Stomach smooth muscle (tissue), 2 donors: ENCODE measurements around the gene PARD6G.
A peak's percentile ranks its signal among the peaks of the same experiment; 100 is the strongest.

Experiments
- H3K27ac ChIP-seq: one replicate; pipeline ENCODE4 v1.7.0; 2013; ENCODE audit warnings: mild to moderate bottlenecking, low read length, inconsistent platforms
- H3K27me3 ChIP-seq, 2 donors: one replicate each; pipeline ENCODE4 v1.7.0; 2013; ENCODE audit warnings: low read length in 2 of 2; ENCODE audit not compliant: insufficient read depth in 2 of 2, control insufficient read depth in 1 of 2
- H3K36me3 ChIP-seq, 2 donors: one replicate each; pipeline ENCODE4 v1.7.0; 2013; ENCODE audit warnings: low read length in 2 of 2; ENCODE audit not compliant: control insufficient read depth in 2 of 2, insufficient read depth in 2 of 2
- H3K4me1 ChIP-seq: one replicate; pipeline ENCODE4 v1.7.0; 2013; ENCODE audit warnings: low read length; ENCODE audit not compliant: control insufficient read depth, insufficient read depth
- H3K4me3 ChIP-seq, 2 donors: one replicate each; pipeline ENCODE4 v1.7.0; 2013; ENCODE audit warnings: low read length in 2 of 2
- H3K9ac ChIP-seq, 2 donors: one replicate each; pipeline ENCODE4 v1.7.0; 2013; ENCODE audit warnings: low read length in 2 of 2, mild to moderate bottlenecking in 1 of 2
- H3K9me3 ChIP-seq, 2 donors: one replicate each; pipeline ENCODE4 v1.7.0; 2013; ENCODE audit warnings: low read length in 2 of 2; ENCODE audit not compliant: control insufficient read depth in 2 of 2
- donor health status: healthy.
- donor health status: Pancreatic carcinoma.

Gene PARD6G

GRCh38 chr18:80115035-80115434 lies 132.3 kb downstream of the PARD6G start:
- no peaks in the 10 kb centered on the region for H3K9me3 ChIP-seq
- no peaks in the 10 kb centered on the region for H3K4me1 ChIP-seq
- peaks cover 3 to 4% of the 10 kb centered on the region in 2 donors for H3K36me3 ChIP-seq
- no peak overlapping the region for H3K9ac ChIP-seq
- no peak overlapping the region for H3K27ac ChIP-seq
- no peaks in the 10 kb centered on the region for H3K27me3 ChIP-seq
- H3K4me3 ChIP-seq: no peak overlapping the region

- no peaks in the 10 kb centered on the region for H3K4me1 ChIP-seq
- no peaks in the 10 kb centered on the region for H3K36me3 ChIP-seq
- no peak overlapping the region for H3K9ac ChIP-seq
- no peaks in the 10 kb centered on the region for H3K27me3 ChIP-seq
- H3K27ac ChIP-seq: no peak overlapping the region
- no peak overlapping the region for H3K4me3 ChIP-seq
- H3K9me3 ChIP-seq: no peaks in the 10 kb centered on the region
These were observed 134.6 kb downstream of the PARD6G start for GRCh38 chr18:80112624-80113248.

GRCh38 chr18:80109676-80110078 lies 137.6 kb downstream of the PARD6G start:
- peaks cover 3% of the 10 kb centered on the region for H3K4me1 ChIP-seq
- H3K9me3 ChIP-seq: no peaks in the 10 kb centered on the region
- H3K9ac ChIP-seq: peak overlapping the region; percentile 58 to 73
- no peaks in the 10 kb centered on the region for H3K36me3 ChIP-seq
- H3K27me3 ChIP-seq: no peaks in the 10 kb centered on the region
- peak overlapping the region; percentile 60 for H3K27ac ChIP-seq
- H3K4me3 ChIP-seq: peak overlapping the region; percentile 80 to 81

GRCh38 chr18:80108739-80109675 lies 138.3 kb downstream of the PARD6G start, which contains the start of gene ADNP2:
ADNP2 (plus strand) TSS chr18:80109262; CDS start chr18:80117543, 8,281 bp downstream.
- H3K36me3 ChIP-seq: no peaks in the 10 kb centered on the region
- peak within 1 kb of the TSS; percentile 58 to 73 for H3K9ac ChIP-seq
- peak within 1 kb of the TSS; percentile 97 for H3K27ac ChIP-seq
- peaks cover 7% of the 10 kb centered on the region for H3K4me1 ChIP-seq
- H3K4me3 ChIP-seq: peak within 1 kb of the TSS; percentile 80 to 81
- no peaks in the 10 kb centered on the region for H3K9me3 ChIP-seq
- H3K27me3 ChIP-seq: no peaks in the 10 kb centered on the region

GRCh38 chr18:80108121-80108536 lies 139.2 kb downstream of the PARD6G start:
- Histone ChIP-seq H3K4me3 (no peak overlapping the region), H3K36me3 (no peaks in the 10 kb centered on the region), H3K27me3 (no peaks in the 10 kb centered on the region), H3K9ac (no peak overlapping the region), H3K27ac (peak overlapping the region; percentile 97), H3K4me1 (peaks cover 15% of the 10 kb centered on the region), H3K9me3 (no peaks in the 10 kb centered on the region)

GRCh38 chr18:80107426-80107825 lies 139.9 kb downstream of the PARD6G start:
- Histone ChIP-seq H3K27ac (no peak overlapping the region), H3K4me3 (no peak overlapping the region), H3K4me1 (peaks cover 17% of the 10 kb centered on the region), H3K36me3 (no peaks in the 10 kb centered on the region), H3K9ac (no peak overlapping the region), H3K27me3 (no peaks in the 10 kb centered on the region), H3K9me3 (no peaks in the 10 kb centered on the region)
